Stimulated activated CD8-positive, alpha-beta memory T cell treated with anti-CD3 and anti-CD28 coated beads, Interleukin-15, amount 100 ng/mL, for 48 hours (primary cell): ENCODE data around the gene APCDD1L.
"Not testable (repeated sequence)": the region's sequence is repeated elsewhere in the genome, so short reads cannot be mapped to it uniquely, and the experiment has no call there.

Experiments used
- DNase-seq, 2 donors: peaks; one replicate each; pipeline ENCODE4 v3.0.0-alpha.2; 2020; ENCODE audit warnings: low read depth in 2 of 2

APCDD1L gene

DNA sequence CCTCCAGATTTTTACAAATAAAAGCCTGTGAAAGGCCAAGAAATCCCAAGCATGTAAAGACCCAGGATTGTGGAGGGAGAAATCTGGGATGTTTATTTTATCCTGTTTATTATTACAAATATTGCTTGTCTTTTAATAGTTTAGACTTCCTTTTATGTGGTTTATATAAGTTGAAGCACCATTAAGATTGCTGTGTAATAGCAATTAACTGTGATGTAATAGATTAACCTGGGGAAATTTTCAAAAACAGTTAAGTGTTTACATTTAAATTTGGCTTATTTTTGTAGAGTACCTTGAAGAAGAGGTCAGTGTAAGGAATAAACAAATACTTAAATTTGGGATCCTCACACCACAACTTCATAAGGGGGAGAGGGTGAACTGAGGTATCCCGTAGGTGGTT, 99.1 kb downstream of the APCDD1L start:
- DNase-seq, result no peak

DNA sequence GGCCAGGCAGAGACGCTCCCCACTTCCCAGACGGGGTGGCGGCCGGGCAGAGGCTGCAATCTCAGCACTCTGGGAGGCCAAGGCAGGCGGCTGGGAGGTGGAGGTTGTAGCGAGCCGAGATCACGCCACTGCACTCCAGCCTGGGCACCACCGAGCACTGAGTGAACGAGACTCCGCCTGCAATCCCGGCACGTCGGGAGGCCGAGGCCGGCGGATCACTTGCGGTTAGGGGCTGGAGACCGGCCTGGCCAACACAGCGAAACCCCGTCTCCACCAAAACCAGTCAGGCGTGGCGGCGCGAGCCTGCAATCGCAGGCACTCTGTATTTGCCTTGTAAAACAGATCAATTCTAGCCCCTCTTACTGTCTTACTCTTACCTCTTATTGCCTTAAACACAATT, 100.4 kb downstream of the APCDD1L start:
- not testable (repeated sequence) for DNase-seq

DNA sequence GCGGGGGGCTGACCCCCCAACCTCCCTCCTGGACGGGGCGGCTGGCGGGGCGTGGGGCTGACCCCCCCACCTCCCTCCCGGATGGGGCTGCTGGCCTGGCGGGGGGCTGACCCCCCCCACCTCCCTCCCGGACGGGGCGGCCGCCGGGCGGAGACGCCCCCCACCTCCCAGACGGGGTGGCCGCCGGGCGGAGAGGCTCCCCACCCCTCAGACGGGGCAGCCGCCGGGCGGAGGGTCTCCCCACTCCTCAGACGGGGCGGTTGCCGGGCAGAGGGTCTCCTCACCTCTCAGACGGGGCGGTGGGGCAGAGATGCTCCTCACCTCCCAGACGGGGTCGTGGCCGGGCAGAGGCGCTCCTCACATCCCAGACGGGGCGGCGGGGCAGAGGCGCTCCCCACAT, 101.0 kb downstream of the APCDD1L start:
- not testable (repeated sequence) for DNase-seq
